GM12801 (cell line): Measurements from ENCODE around the gene TACR1.

Experiments
- TF ChIP-seq, protein P1 (sequence below): IDR thresholded peaks from one replicate; pipeline ENCODE4 v1.5.1; 2011; ENCODE audit warnings: control low read depth; ENCODE audit not compliant: insufficient read length; ENCODE audit errors: extremely low read depth

TACR1 gene

GRCh38 chr2:75199428-75200011, at the start of gene TACR1:
Gene TACR1, minus strand, starts transcription at chr2:75199520. Its CDS starts 586 bp downstream, at chr2:75198934.
- TF ChIP-seq, protein P1, sequence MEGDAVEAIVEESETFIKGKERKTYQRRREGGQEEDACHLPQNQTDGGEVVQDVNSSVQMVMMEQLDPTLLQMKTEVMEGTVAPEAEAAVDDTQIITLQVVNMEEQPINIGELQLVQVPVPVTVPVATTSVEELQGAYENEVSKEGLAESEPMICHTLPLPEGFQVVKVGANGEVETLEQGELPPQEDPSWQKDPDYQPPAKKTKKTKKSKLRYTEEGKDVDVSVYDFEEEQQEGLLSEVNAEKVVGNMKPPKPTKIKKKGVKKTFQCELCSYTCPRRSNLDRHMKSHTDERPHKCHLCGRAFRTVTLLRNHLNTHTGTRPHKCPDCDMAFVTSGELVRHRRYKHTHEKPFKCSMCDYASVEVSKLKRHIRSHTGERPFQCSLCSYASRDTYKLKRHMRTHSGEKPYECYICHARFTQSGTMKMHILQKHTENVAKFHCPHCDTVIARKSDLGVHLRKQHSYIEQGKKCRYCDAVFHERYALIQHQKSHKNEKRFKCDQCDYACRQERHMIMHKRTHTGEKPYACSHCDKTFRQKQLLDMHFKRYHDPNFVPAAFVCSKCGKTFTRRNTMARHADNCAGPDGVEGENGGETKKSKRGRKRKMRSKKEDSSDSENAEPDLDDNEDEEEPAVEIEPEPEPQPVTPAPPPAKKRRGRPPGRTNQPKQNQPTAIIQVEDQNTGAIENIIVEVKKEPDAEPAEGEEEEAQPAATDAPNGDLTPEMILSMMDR, result no peak

DNA sequence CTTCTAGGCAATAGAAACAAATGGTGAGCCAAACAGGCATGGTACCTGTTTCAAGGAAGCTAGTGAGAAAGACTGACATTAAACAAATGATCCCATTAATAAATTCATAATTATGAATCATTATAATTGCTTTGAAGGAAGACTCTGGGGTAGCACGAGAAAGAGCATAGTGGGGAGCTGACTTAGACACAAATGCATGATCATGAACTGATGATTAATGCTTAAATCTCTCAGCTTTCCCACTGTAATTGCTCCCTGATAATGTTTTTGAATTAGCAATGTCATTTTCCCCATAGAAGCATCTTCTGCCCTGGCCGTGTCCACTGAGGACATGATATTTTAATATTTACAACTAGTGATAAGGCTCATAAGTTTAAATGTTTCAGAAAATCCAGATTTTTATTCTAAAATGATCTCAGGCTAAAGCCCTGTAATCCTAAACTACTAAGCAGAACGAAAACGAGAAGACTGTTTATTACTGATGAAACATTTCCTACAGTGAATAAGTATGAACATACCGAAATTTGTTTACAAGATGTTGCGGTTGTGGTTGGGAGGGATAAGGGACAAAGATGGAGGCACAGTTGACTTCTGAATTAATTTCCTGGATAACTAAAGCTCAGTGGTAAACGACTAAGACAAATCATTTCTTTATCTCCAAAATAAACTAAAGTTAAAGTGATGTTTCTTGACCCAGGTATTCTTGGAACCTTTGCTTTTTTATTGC, 47.3 kb upstream of the TACR1 start:
- TF ChIP-seq, protein P1, result no peak

GRCh38 chr2:75243219-75243618, 43.9 kb upstream of the TACR1 start:
- TF ChIP-seq, protein P1, result no peak

- TF ChIP-seq, protein P1, result no peak
Observed at GRCh38 chr2:75241696-75242095, 42.4 kb upstream of the TACR1 start.

DNA sequence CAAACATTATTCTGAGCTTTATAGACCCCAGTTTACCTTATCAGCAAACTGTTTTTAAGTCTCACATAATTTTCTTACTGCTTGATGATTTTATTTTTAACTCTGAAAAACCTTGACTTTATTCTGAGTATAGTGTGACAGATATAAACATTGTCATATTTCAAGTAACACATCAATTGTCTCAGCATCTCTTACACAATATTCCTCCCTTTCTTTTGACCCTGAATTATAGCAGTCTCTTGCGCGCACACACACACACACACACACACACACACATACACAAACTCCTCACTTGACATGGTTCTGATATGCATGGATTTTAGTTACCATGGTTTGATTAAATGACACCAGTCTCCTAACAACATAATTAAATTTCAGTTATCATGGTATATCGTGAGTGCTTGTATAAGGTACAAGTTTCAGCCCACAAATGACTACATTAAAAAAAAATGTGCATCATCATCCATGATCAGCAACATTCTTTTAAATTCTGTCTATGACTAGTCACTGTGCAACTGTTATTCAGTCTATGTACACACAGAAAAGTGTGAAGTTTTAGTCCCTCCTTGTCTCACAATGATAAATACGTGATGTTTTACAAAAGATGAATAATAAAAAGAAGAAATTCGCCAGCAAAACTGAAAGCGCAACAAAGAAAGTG, 39.5 kb upstream of the TACR1 start:
- TF ChIP-seq, protein P1, result no peak

GRCh38 chr2:75237296-75237695, 38.0 kb upstream of the TACR1 start:
- TF ChIP-seq, protein P1, result no peak

DNA sequence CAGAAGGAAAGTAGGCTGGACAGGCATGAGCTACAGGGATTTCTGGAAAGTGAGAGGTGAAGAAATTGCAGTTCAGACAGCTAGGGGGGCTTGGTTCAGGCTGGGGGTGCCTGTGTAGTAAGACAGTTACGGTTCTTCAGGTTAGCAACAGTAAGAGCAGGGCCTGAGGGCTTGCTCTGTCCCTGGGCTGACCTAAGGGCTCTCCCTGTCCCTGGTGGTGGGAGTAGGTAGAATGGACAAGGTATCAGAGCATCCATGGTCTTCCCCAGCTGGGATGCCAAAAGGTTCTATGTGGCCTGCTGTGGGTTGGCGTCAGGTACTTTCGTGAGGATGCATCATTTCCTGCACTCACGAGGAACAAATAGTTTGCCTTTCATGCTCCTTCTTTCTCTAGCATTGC, 34.6 kb upstream of the TACR1 start:
- TF ChIP-seq, protein P1, result no peak
